Inflammatory macrophage treated with lipopolysaccharide for 1 hour (primary cell): ENCODE results near the gene TMEM18.

Experiments
- DNase-seq, 2 donors: peaks; one replicate each; pipeline ENCODE4 v3.0.0-alpha.2; 2020 to 2022

TMEM18 gene

GRCh38 chr2:633371-633770 is 43.8 kb downstream of the TMEM18 start:
- no peak for DNase-seq

DNA sequence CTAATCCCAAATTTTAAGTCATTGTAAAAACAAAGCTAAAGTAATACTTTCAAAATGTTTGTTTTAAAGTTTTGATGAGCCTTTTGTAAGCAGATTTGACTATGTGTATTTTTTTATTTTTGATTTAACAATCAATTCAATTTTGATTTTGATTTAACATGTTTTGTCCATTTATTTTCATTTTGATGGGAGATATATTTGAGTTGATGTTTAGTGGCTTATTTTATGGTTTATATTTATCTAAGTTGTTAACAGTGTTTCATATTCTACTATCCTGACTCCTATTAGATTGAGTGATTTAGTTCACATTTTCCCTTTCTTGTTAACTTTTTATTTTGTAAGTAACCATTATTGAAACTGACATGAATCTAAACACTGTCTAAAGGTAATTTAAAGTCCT is 44.7 kb downstream of the TMEM18 start:
- no peak for DNase-seq

GRCh38 chr2:631741-632140 is 45.5 kb downstream of the TMEM18 start:
- DNase-seq, result no peak

- DNase-seq, result no peak
Measured at GRCh38 chr2:630451-631320, 46.5 kb downstream of the TMEM18 start.

DNA sequence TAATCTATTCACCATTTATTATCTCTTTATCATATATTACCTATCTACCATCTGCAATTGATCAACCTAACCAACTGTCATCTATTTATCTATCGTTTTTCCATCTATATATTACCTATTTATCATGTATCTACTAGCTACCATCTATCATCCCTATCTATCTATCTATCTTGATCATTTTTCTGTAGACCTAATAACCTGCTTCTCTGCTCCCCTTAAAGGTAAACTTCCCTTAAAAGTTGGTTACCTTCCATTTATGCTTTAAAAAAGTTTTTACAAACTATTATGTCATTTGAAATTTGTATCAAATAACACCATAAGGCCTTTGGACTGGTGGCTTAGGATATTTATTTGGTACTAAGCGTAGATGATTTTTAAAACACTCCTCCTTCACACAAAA is 47.2 kb downstream of the TMEM18 start:
- no peak for DNase-seq

GRCh38 chr2:628651-629050 is 48.6 kb downstream of the TMEM18 start:
- DNase-seq, result no peak

- DNase-seq, result no peak
Measured at GRCh38 chr2:627926-628560, 49.2 kb downstream of the TMEM18 start.

GRCh38 chr2:627340-627709 is 49.9 kb downstream of the TMEM18 start:
- no peak for DNase-seq

GRCh38 chr2:626491-627339 is 50.5 kb downstream of the TMEM18 start:
- no peak for DNase-seq

DNA sequence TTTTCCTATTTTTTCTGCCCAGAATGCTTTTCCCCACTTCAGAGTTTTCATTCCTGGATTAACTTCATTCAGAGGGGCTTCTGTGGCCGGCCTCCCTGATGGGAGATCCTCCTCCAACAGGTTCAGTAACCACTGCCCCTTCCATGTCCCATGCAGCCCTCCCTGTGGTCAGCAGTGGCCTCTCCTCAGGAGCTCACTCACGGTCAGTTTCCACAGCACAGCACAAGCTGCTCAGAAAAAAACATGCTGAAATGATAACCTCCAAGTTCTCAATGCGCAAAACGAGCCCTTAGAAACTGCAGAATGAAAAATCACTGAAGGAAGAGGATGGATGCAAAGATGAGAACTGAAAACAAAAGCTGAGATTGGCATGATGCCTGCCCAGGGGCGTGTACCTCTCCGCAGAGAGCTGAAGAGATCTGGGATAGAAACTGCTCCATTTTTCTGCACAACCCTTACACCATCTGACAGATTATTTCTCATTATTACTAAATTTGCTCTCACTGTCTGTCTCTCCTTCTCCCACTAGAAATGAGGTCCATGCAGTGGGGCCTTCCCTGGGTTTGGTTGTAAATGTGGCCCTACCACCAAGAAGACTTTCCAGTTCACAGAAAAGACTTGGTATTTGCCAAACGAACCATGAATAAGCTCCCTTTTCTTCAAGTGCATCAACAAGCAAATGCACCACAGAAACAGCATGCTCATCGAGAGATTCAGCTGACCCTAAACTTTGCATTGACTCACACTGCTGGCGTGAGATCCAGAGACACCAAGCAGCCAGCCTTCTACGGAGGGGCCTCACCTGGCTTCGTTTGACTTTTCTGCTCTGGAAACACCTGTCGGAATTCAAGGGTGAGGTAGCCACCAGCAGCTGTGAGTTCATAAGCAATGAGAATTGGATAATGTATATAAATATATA is 51.5 kb downstream of the TMEM18 start:
- no peak for DNase-seq

DNA sequence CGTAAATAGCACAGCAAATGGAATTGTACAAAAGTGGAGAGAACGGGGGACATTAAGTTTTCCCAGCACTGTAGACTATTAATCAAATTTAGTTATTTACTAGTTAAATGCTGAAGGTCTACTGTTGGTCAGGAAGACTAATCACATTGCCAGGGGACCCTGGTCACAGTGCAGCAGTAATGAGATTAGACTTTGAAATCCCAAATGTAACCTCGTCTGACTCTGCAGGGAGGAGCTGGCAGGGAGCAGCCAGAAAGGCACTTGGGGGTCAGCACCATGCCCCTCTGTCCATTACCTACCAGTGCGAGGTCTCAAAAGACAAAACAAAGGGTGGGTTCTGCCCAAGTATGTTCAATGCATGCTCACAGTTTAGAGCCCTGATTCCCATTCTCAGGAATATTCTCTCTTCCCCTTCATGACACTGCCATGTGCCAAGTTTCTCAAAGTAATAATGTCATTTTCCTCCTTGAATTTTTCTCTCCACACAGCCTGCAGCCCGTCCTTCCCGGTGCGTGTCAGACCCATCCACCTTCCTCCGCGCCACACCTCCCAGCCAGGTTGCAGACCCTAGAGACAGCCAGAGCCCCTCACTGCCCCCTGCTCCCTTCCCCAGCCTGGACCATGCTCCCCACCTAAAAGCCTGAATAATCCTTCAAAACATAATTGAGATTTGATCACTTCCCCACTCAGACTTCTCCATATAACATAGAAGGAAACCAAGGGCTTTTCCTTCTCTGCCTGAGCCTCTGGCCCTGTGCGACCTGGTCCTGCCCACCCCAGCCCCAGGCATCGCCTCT is 52.5 kb downstream of the TMEM18 start:
- no peak for DNase-seq

DNA sequence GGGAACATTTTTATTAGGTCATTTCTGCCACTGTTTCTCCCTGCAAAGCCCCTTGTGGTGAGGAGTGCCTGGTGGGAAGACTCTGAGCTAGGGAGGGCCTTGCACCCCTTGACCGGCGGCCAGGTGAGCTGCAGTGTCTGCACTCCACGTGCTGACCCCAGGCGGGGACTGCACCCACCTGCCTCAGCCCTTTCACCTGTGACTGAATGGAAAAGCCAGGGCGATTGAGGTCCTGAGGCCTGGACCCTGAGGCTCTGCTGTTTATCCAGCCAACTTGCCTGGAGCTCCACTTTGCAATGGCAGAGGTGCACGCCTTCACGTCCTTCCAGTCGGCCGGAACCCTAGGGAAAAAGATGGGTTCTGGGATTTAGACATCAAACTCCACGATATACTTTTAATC is 53.1 kb downstream of the TMEM18 start:
- no peak for DNase-seq

DNA sequence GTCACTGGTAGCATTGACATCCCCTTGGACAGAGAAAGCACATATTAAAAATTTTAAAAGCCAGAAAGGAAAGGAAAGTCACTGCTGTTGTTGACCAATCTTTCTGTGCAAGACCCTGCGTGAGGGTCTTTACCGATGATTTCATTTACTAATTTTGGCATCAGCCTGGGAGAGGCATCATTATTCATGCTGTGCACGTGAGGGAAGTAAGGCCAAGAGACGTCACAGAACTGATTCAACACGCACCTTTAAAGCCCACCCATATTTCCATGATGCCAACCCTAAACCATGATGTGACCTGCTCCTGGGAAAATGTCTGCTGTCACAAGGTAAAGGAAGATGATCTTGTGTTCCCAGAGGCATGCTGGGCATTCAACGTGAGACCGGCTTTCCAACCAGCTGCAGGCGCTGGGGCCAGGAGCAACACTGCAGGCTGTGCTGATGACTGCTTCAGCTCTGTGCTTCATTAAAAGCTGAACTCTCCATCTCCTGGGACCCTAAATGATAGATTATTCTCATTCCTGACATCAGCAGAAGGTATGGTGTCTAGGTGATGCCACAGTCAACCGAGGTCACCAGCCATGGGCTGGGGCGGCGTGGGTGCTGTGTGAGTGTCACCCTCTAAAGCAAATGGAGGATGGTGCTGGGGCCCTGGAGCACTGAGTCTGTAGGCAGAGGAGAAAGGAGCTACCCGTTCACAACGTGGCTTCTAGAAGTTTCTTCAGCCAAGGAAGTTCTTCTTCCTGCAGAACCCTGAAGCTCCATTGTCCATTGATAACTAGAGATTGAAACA is 53.9 kb downstream of the TMEM18 start:
- no peak for DNase-seq

GRCh38 chr2:622357-622756 is 54.8 kb downstream of the TMEM18 start:
- no peak for DNase-seq

DNA sequence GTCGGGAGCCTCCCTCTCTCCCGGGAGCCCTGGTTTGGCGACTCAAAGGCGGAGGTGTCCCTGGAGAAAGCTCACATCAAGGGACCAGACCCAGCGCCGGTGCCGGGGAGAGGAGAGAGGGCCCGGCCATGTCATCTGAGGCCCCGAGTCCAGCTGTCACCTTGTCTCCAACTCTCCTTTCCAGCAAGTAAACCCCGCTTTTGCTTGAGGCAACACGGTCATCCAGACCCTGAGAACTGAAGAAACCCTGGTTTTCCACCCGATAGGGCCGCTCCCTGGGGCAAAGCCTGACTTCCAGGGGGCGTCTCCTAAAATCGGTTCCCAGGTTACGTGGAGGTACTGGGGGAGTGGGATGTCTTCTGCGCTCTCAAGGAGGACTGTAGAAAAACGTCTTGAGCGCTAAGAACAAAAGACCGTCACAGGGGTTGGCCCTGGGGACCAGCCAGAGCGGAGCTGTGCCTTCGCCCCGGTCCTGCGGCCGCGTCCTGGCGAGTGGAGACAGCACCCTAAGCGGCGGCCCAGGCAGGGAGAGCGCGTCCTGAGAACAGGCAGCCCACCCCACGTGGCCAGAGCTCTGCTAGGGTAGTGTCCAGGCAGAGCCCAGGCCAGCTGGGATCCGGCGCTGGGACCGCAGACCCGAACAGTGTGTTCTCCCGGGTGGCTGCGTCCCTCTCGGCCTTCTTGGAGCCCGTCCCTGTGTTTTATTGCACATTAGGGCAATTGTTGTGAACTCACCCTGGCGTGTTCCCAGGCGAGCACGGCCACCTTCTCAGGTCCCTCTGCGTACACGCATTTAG is 55.7 kb downstream of the TMEM18 start:
- DNase-seq, result no peak

DNA sequence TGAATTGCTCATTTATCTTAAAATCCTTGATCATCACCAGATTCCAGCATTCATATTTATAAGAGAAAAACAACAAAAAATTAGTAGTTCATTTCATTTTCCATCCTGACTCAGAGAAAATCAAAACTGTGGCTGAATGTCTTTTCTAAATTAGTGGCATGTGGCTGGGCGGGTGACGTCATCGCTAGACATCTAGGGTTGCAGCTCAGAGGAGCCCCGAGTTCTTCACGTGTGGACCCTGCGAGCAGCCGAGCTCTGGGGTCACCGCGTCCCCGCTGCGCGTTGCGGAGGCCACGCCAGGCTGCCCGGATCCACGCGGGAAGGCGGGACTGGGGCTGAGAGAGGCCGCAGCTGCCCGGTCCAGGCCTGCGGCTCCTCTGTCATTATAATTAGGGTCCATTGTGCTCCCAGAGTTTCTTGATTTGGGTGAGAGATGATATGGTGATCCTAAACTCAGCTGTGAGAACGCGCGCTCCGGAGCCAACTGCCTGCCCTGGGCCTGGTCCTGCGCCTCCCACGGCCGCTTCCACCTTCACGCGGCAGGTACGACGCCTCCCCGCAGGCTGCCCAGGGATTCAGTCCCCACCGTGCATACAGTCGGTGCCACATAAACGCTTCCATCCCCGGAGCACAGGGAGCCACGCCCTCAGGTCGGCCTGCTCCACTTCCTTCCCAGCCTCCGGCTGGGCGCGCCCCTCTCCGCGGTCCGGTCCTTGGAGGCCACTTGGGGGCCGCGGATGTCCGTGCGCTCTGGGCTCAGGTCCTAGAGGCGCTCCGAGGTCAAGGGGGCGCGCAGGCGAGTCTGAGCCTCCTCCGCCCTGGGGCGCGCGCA is 56.5 kb downstream of the TMEM18 start:
- no peak for DNase-seq

GRCh38 chr2:620004-620403 is 57.2 kb downstream of the TMEM18 start:
- DNase-seq, result no peak

DNA sequence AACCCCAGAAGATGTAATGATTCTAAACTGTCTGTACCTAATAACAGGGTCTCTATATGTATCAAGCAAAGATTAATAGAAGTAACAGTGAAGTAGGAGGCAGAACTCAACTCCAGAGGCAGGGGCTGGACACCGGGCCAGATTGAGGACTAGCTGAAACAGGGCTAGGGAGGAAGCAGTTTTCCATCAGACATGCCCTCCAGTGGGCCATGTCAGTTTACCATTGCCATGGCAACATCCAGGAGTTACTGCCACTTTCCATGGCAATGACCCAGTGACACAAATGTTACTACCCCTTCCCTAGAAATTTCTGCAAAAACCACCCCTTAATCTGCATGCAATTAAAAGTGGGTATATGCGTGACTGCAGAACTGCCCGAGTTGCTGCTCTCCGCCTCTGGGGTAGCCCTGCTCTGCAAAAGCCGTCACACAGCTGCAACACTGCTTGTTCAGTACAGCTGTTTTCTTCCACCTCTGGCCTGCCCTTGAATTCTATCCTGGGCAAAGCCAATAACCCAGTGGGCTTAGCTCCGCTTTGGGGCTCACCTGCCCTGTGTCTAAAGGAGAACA is 58.7 kb downstream of the TMEM18 start:
- no peak for DNase-seq

GRCh38 chr2:618005-618404 is 59.2 kb downstream of the TMEM18 start:
- DNase-seq, result no peak
